Body of pancreas (tissue), 4 donors: Measurements from ENCODE around the gene KCNC1.

Experiments used
- POLR2A ChIP-seq, 3 donors: fragments of 450-650 bp; IDR thresholded peaks; one replicate each; pipeline ENCODE4 v1.6.1; 2016; ENCODE audit warnings: antibody characterized with exemption in 3 of 3, mild to moderate bottlenecking in 2 of 3
- TF ChIP-seq, protein P1 (sequence below), 7 experiments: fragments of 450-650 bp in 4 of 7; fragments of 200-600 bp in 3 of 7; sonication (generic) in 3 of 7; IDR thresholded peaks; one replicate each; pipeline ENCODE4 v1.5.1; 2016 to 2019; ENCODE audit warnings: antibody characterized with exemption in 7 of 7

DNA sequence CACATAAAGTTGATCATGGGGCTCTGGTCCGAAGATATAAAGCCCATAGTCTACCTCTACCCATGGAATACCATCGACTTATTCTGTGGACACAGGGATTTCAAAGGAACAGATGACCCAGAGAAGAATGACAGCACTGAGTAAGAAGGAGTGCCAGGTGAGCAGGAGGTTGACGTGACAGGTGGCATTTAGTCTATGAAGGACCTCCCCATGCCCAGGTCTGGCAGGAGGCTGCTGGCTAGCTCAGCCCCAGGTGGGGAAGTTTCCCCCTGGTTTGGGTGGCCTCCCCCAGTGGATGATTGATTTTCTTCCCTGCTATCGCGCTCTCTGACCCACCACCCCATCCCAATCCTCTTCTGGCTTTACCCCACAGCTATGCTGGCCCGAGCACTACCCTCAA lies 39.1 kb downstream of the KCNC1 start:
- TF ChIP-seq, protein P1, sequence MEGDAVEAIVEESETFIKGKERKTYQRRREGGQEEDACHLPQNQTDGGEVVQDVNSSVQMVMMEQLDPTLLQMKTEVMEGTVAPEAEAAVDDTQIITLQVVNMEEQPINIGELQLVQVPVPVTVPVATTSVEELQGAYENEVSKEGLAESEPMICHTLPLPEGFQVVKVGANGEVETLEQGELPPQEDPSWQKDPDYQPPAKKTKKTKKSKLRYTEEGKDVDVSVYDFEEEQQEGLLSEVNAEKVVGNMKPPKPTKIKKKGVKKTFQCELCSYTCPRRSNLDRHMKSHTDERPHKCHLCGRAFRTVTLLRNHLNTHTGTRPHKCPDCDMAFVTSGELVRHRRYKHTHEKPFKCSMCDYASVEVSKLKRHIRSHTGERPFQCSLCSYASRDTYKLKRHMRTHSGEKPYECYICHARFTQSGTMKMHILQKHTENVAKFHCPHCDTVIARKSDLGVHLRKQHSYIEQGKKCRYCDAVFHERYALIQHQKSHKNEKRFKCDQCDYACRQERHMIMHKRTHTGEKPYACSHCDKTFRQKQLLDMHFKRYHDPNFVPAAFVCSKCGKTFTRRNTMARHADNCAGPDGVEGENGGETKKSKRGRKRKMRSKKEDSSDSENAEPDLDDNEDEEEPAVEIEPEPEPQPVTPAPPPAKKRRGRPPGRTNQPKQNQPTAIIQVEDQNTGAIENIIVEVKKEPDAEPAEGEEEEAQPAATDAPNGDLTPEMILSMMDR (IDR thresholded peaks at IDR 0.05), result no peak
- TF ChIP-seq POLR2A (IDR thresholded peaks at IDR 0.05), result no peak
